Keratinocyte (primary cell): ENCODE data around the gene PKD1. TPM values are rescaled to one million over a fixed set of nuclear protein-coding genes. Genes with fewer than 3 reads are reported as not detected.

Experiments used
- DNase-seq: peaks from one replicate; pipeline ENCODE4 v3.0.0-alpha.2; 2011; ENCODE audit warnings: low read depth, missing footprints, low spot score
- FAIRE-seq: peaks from 2 replicates; lab custom pipeline; 2011; peaks lifted over from hg19 to GRCh38; lab: Jason Lieb, UNC
- H2AFZ ChIP-seq: 2 replicates; pipeline ENCODE4 v1.6.0; 2012; ENCODE audit warnings: low read length, control low read depth, inconsistent platforms; ENCODE audit not compliant: control insufficient read depth
- H3K27ac ChIP-seq: 2 replicates; pipeline ENCODE4 v1.5.1; 2011; ENCODE audit warnings: low read length; ENCODE audit not compliant: control insufficient read depth, insufficient read depth
- H3K27me3 ChIP-seq: 3 replicates; pipeline ENCODE4 v1.6.0; 2011; ENCODE audit warnings: low read length; ENCODE audit not compliant: control insufficient read depth, insufficient read depth; ENCODE audit errors: extremely low read depth
- H3K36me3 ChIP-seq, 2 experiments: 2 replicates in 1 of 2; 3 replicates in 1 of 2; pipeline ENCODE4 v1.5.1; 2011; ENCODE audit warnings: low read length in 2 of 2, mild to moderate bottlenecking in 1 of 2; ENCODE audit not compliant: control insufficient read depth in 2 of 2, insufficient read depth in 2 of 2; ENCODE audit errors: extremely low read depth in 1 of 2
- H3K4me1 ChIP-seq: 3 replicates; pipeline ENCODE4 v1.5.1; 2011; ENCODE audit warnings: low read length; ENCODE audit not compliant: control insufficient read depth, insufficient read depth; ENCODE audit errors: extremely low read depth
- H3K4me2 ChIP-seq: 3 replicates; pipeline ENCODE4 v1.6.0; 2011; ENCODE audit warnings: low read depth, low read length; ENCODE audit not compliant: control insufficient read depth, insufficient read depth; ENCODE audit errors: extremely low read depth
- H3K4me3 ChIP-seq, 3 experiments: fragments of 200-600 bp in 1 of 3; sonication (generic) in 1 of 3; 2 replicates in 2 of 3; 3 replicates in 1 of 3; pipeline ENCODE4 v1.5.1; 2011 to 2016; ENCODE audit warnings: low read length in 3 of 3, mild to moderate bottlenecking in 3 of 3, control low read depth in 2 of 3, inconsistent platforms in 1 of 3, low read depth in 1 of 3, mixed read lengths in 1 of 3, mixed run types in 1 of 3, moderate library complexity in 1 of 3; ENCODE audit not compliant: control insufficient read depth in 2 of 3, insufficient read depth in 2 of 3; ENCODE audit errors: extremely low read depth in 1 of 3
- H3K79me2 ChIP-seq: 2 replicates; pipeline ENCODE4 v1.6.0; 2012; ENCODE audit warnings: low read length; ENCODE audit not compliant: control insufficient read depth, insufficient read depth
- H3K9ac ChIP-seq: 3 replicates; pipeline ENCODE4 v1.6.0; 2011; ENCODE audit warnings: low read length; ENCODE audit not compliant: control insufficient read depth, insufficient read depth; ENCODE audit errors: extremely low read depth
- H3K9me1 ChIP-seq: 3 replicates; pipeline ENCODE4 v1.6.0; 2011; ENCODE audit warnings: low read length; ENCODE audit not compliant: control insufficient read depth, insufficient read depth; ENCODE audit errors: extremely low read depth
- H3K9me3 ChIP-seq: 2 replicates; pipeline ENCODE4 v1.5.1; 2012; ENCODE audit warnings: low read depth, low read length; ENCODE audit not compliant: control insufficient read depth
- H4K20me1 ChIP-seq: 3 replicates; pipeline ENCODE4 v1.6.0; 2011; ENCODE audit warnings: low read length; ENCODE audit not compliant: control insufficient read depth, insufficient read depth; ENCODE audit errors: extremely low read depth
- EZH2 ChIP-seq: IDR thresholded peaks from one replicate; pipeline ENCODE4 v1.6.1; 2012; ENCODE audit warnings: inconsistent platforms, mild to moderate bottlenecking, low read length, moderate library complexity
- dilution Hi-C: fragments of 300-500 bp; cut with MboI; formaldehyde crosslinking; loops from one replicate; pipeline ENCODE4 v1.7.0; 2020; ENCODE audit warnings: low sequenced_read_pairs; ENCODE audit not compliant: extremely low pct_ligation_motif_present
- polyA plus RNA-seq, 5 experiments: library from polyadenylated mRNA; depleted of rRNA in 3 of 5; stranded (reverse) in 3 of 5; stranded (forward) in 1 of 5; unstranded in 1 of 5; fragments of >200 nt; gene quantifications; 1 replicate in 1 of 5; 2 replicates in 3 of 5; 3 replicates in 1 of 5; pipeline versions ENCODE4 v1.2.1 to v1.2.3, GENCODE V29; 2011 to 2012; ENCODE audit warnings: missing spikeins in 2 of 5, low read depth in 1 of 5, low replicate concordance in 1 of 5
- TF ChIP-seq, protein P1 (sequence below), 3 experiments: IDR thresholded peaks in 1 of 3; conservative IDR thresholded peaks in 1 of 3; optimal IDR thresholded peaks in 1 of 3; 2 replicates in 2 of 3; 3 replicates in 1 of 3; pipeline versions ENCODE3 to v1.5.1; 2011; ENCODE audit warnings: low read length in 3 of 3, mild to moderate bottlenecking in 3 of 3, moderate library complexity in 2 of 3, control low read depth in 1 of 3, inconsistent platforms in 1 of 3; ENCODE audit not compliant: insufficient read depth in 2 of 3; ENCODE audit errors: extremely low read depth in 1 of 3

Gene PKD1
- polyA plus RNA-seq, 1 donor (not counting 4 experiments of a cell fraction or from before 2014, with no cell fraction given) = 10.6 TPM

DNA sequence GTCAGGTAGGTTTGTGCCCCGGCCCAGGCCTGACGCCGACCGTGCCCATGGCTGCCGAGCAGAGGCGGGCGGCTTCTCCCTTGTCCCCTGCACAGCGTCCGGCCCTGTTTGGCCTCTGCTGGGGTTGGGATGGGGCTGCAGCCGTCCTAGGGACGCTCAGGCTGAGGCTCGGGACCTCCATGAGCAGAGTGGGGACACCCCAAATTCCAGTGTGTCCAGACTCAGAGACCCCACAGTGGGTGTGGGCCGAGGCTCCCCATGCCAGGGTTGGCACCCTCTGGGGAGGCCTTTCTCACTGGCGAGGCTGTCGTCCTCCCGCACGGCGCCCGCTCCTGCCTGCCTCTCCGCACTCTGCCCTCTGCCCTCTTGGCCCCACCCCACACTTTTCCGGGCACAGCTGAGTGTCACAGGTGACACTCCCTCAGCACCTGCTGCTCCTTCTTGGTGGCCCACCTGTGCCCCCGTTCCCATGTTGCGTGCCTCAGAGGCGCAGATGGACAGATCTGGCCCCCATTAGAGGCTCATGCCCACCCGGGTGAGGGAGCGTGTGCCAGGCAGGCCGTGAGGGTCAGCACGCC, 36.0 kb upstream of the PKD1 start:
- Histone ChIP-seq H3K4me2 (no peak overlapping the region), H3K9ac (no peak overlapping the region), H3K27me3 (no peaks in the 10 kb centered on the region), H3K27ac (no peak overlapping the region), H3K79me2 (no peaks in the 10 kb centered on the region), H3K4me3 (no peak overlapping the region), H3K9me1 (no peaks in the 10 kb centered on the region), H3K36me3 (peaks cover 38% of the 10 kb centered on the region in 2 experiments), H3K9me3 (no peaks in the 10 kb centered on the region), H3K4me1 (no peaks in the 10 kb centered on the region), H2AFZ (no peak overlapping the region), H4K20me1 (no peaks in the 10 kb centered on the region)
- DNase-seq = no peak
- TF ChIP-seq, protein P1, sequence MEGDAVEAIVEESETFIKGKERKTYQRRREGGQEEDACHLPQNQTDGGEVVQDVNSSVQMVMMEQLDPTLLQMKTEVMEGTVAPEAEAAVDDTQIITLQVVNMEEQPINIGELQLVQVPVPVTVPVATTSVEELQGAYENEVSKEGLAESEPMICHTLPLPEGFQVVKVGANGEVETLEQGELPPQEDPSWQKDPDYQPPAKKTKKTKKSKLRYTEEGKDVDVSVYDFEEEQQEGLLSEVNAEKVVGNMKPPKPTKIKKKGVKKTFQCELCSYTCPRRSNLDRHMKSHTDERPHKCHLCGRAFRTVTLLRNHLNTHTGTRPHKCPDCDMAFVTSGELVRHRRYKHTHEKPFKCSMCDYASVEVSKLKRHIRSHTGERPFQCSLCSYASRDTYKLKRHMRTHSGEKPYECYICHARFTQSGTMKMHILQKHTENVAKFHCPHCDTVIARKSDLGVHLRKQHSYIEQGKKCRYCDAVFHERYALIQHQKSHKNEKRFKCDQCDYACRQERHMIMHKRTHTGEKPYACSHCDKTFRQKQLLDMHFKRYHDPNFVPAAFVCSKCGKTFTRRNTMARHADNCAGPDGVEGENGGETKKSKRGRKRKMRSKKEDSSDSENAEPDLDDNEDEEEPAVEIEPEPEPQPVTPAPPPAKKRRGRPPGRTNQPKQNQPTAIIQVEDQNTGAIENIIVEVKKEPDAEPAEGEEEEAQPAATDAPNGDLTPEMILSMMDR (optimal IDR thresholded peaks at IDR 0.05 in 1 of 3, IDR thresholded peaks at IDR 0.05 in 1 of 3, conservative IDR thresholded peaks at IDR 0.05 in 1 of 3; ENCODE audit: extremely low read depth in 1 of 3, insufficient read depth in 2 of 3, low read length in 3 of 3) = no peak
- TF ChIP-seq EZH2 = no peak
- FAIRE-seq = no peak
- dilution Hi-C loops = no loop called here

DNA sequence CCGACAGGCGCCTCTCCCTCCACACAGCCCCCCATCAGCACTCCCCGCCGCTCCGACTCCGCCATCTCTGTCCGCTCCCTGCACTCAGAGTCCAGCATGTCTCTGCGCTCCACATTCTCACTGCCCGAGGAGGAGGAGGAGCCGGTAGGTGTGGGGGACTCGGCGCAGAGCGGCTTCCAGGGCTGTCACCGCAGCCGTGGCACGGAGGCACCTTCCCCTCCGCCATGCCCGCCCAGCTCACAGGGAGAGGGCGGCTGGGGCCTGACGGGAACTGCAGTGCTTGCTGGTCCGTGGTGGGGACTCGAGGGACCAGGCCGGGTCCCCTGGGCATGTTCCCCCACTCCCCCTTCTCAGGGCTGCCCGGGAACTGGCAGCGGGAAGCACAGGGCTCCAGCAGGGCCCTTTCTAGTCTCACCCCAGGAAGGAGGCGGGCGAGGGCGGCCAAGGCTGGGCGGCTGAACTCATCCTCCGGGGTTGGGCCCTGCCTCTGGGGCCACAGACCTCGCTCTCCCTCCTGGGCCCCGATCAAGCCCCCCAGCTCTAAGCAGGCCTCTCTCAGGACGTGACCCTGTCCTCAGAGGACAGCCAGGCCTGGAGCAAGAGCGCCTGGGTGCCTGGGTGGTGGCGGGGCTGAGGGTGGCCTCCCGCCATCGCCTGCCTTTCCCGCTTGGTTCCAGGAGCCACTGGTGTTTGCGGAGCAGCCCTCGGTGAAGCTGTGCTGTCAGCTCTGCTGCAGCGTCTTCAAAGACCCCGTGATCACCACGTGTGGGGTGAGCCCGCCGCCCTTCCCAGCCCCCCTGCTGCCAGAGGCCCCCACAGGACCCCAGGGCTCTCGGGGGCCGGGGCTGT, 35.1 kb upstream of the PKD1 start:
- Histone ChIP-seq H3K27ac (no peak overlapping the region), H3K9me3 (no peaks in the 10 kb centered on the region), H3K79me2 (peaks cover 4% of the 10 kb centered on the region), H3K4me1 (no peaks in the 10 kb centered on the region), H3K36me3 (peaks cover 38% of the 10 kb centered on the region in 2 experiments), H3K9me1 (no peaks in the 10 kb centered on the region), H3K9ac (no peak overlapping the region), H3K27me3 (no peaks in the 10 kb centered on the region), H3K4me2 (no peak overlapping the region), H3K4me3 (no peak overlapping the region), H4K20me1 (no peaks in the 10 kb centered on the region), H2AFZ (no peak overlapping the region)
- dilution Hi-C loops = no loop called here
- no peak for TF ChIP-seq EZH2
- TF ChIP-seq, protein P1 (optimal IDR thresholded peaks at IDR 0.05 in 1 of 3, IDR thresholded peaks at IDR 0.05 in 1 of 3, conservative IDR thresholded peaks at IDR 0.05 in 1 of 3; ENCODE audit: extremely low read depth in 1 of 3, insufficient read depth in 2 of 3, low read length in 3 of 3) = no peak
- FAIRE-seq (no peak), DNase-seq (no peak)
